ENCODE measurements around the gene EML6. TPM values are rescaled to one million over a fixed set of nuclear protein-coding genes. Genes with fewer than 3 reads are reported as not detected.

EML6 gene
- total and polyA plus RNA-seq, 2 of the 13 experiments (the other 11 are each of a cell fraction or from before 2014, with no cell fraction given), result 17.2 to 32.4 TPM

- TF ChIP-seq DBP (CRISPR knock-in tag; IDR thresholded peaks at IDR 0.05; ENCODE audit: not compliant biosample characterization) (no peak), REST (IDR thresholded peaks at IDR 0.05; ENCODE audit: borderline replicate concordance in 1 of 2, low read depth in 1 of 2, low read length in 2 of 2) (no peak), ZNF546 (CRISPR knock-in tag; conservative IDR thresholded peaks at IDR 0.05) (no peak), MED1 (CRISPR knock-in tag; IDR thresholded peaks at IDR 0.05) (no peak), SMAD1 (CRISPR knock-in tag; IDR thresholded peaks at IDR 0.05; ENCODE audit: borderline replicate concordance, low read depth) (no peak)
These were observed 223.7 kb downstream of the EML6 start (continued) for GRCh38 chr2:54947136-54947535.

- no peak overlapping the region for H2AFZ ChIP-seq (ENCODE audit: low read length)
- intact Hi-C loops (cut with micrococcal nuclease; ENCODE audit: unreplicated experiment), result no loop called here
- WGBS (ENCODE audit: low lambda C conversion rate), result 93% methylated on average over 9 of the region's 9 CpGs
- H3K4me2 ChIP-seq (ENCODE audit: low read depth, low read length), result no peak overlapping the region
- BruUV-seq (replicated peaks), result no TSS peak
- ChIA-PET CTCF (ENCODE audit: low intra/inter-chr PET ratio, low total read pairs) (no interaction called here), POLR2A (no interaction called here)
- no peaks in the 10 kb centered on the region for H3K36me3 ChIP-seq (replicated peaks in 1 of 2; ENCODE audit: control insufficient read depth in 1 of 2, insufficient read depth in 2 of 2, low read length in 2 of 2)
- in situ Hi-C loops (cut with HindIII; ENCODE audit: extremely low pct_ligation_motif_present, low pct_unique_long_range_greater_than_20kb), result no loop called here
- H4K20me1 ChIP-seq (ENCODE audit: insufficient read depth, low read length), result no peaks in the 10 kb centered on the region
- ATAC-seq, result no peak
- no peaks in the 10 kb centered on the region for H3K9me3 ChIP-seq (ENCODE audit: low read length)
- H3K4me3 ChIP-seq (replicated peaks in 1 of 3; ENCODE audit: insufficient read depth in 1 of 3, low read depth in 2 of 3, low read length in 3 of 3), result no peak overlapping the region
- H3K4me1 ChIP-seq (ENCODE audit: insufficient read depth, low read length), result peaks cover 13% of the 10 kb centered on the region
- FAIRE-seq, result no peak
- no peak overlapping the region for H3K27ac ChIP-seq (ENCODE audit: extremely low read length, insufficient read depth, low read length)
- no peak for TF ChIP-seq ARNT2 (CRISPR knock-in tag; IDR thresholded peaks at IDR 0.05; ENCODE audit: low read depth)
- TF ChIP-seq CHCHD3 (CRISPR knock-in tag; IDR thresholded peaks at IDR 0.05), result no peak
- H3K79me2 ChIP-seq (ENCODE audit: insufficient read depth, low read length), result no peaks in the 10 kb centered on the region
- H3K9ac ChIP-seq (ENCODE audit: insufficient read depth, low read depth, low read length), result no peak overlapping the region
- H3K27me3 ChIP-seq (ENCODE audit: control insufficient read depth in 1 of 2, insufficient read depth in 2 of 2, low read length in 2 of 2), result no peaks in the 10 kb centered on the region
- no peak for DNase-seq (ENCODE audit: low spot score)
These were observed 224.2 kb downstream of the EML6 start for GRCh38 chr2:54947646-54948045.
